Endometrium (tissue), 2 donors: ENCODE data around the gene ARHGEF2.

Experiments
- FAIRE-seq: peaks from 2 replicates; lab custom pipeline; 2012; peaks lifted over from hg19 to GRCh38; lab: Jason Lieb, UNC
- donor health status: control.
- donor health status: control.

Gene ARHGEF2

DNA sequence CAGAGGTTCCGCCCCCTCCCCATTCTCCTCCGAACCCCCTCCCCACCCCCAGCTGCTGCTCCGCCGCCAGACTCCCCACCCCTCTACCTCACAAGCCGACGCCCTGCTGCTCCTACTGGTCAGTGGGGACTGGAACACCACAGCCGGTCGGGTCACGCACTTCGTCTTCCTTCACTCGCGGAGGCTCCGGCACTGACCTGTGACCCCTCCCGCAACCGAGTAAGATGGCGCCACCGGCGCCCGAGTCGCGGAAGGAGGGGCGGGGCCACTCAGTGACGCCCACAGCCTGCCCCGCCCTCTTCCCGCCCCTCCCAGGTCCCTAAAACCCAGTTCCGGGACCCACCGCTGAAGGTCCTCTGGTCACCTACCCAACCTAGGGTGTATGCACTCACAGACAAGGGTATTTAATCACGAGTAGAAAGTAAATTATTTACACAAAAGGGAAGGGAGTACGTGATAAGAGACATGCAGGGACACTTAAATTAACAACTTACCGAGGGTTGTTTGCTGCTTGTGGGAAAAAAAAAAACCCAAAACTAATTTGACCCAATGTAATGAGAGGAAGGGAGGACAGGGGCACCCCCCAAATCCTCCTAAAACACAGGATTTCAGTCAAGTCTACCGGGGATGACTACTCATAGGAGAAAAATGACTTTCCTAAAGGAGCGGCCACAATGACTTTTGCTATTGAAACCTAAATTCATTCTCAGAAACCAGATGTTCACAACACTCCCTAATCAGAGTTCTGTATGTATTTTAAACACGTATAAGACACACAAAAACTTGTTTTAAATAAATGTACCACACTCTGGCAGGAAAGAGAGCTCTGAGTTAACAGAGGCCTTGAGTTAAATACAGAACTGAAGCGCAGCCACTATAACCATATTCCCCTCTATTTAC, 66.9 kb downstream of the ARHGEF2 start, which contains the start of gene RIT1:
TSS of gene RIT1 (minus strand) at position 194 of the 900 bp plus-strand sequence. CDS start 588 bp downstream, outside the sequence.
- peak; percentile 41 for FAIRE-seq

GRCh38 chr1:155910621-155911121, 67.7 kb downstream of the ARHGEF2 start:
- no peak for FAIRE-seq

- FAIRE-seq = no peak
Observed at GRCh38 chr1:155909894-155910293, 68.5 kb downstream of the ARHGEF2 start.

DNA sequence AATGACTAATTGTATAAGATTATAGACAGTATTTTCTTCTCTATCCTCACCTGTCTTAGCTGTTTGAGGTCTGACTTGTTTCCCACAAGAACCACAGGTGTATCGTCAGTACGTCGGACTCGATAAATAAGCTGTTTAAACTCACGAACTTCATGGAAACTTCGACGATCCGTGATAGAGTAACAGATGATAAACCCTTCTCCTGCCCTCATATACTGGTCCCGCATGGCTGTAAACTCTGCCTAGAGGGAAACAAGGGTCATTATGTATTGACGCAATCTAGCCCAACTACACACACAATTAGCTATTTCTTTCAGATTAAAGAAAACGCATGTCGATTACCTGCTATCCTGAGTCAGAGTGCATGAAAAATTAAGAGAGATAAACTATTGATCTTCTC, 74.1 kb downstream of the ARHGEF2 start:
- no peak for FAIRE-seq

- no peak for FAIRE-seq
Observed at GRCh38 chr1:155900161-155900560, 78.2 kb downstream of the ARHGEF2 start.

DNA sequence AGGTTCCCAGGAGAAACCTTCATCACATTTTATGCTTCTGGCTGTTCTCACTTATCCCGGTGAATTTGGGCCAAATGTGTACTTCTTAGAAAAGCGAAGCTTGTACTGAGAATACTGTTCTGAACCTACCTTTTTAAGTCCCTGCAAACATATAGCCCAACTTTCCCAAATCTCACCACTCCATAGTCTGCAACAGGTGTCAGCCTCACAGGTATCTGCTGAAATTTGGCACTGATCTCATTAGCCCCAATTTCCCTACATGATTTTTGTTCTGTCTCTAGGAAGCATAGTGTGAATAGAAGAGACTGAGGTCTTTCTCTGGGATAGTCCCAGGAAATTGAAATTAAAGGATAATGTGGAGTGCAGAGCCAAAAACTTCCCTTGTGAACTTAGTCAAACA, 78.7 kb downstream of the ARHGEF2 start:
- no peak for FAIRE-seq

DNA sequence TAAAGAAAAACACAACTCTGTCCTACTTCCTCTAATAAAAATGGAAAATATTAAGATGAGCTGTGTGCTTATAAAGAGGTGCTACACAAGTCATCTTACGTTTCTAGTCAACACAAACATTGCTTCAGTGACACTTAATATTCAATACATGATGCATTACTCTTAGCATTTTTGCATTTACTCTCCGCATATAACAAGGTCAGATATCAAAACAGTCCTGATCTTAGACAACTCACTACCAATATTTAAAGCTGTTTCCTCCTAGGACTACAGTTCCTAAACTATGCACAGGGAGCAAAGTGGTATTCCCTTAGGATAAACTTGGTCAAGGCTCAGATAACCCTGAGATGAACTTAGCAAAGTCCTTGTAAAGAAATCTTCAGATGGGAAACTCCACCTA, 79.5 kb downstream of the ARHGEF2 start:
- no peak for FAIRE-seq

DNA sequence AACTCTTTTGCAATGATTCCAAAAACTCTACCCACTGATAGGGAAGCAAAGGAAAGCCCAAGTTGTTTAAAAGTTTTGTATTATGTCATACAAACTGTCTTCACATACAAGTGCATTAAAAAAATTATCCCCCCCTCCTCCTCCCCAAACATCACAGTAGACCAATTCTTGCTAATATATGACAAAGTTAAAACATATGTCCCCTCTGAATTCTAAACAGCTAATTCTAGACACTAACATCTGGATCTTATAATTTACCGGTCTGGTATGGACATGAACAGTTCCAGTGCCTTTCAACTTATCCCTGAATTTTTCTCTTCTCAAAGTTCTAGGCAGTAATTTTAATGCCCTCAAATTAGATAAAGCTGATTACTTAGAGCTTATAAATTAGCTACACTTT, 80.6 kb downstream of the ARHGEF2 start:
- no peak for FAIRE-seq
